ENCODE results near the gene TPK1.
A peak's percentile ranks its signal among the peaks of the same experiment; 100 is the strongest.

The TPK1 gene

GRCh38 chr7:144519925-144520324, 315.9 kb downstream of the TPK1 start:
- Histone ChIP-seq H3K4me1 (ENCODE audit: insufficient read depth, poor library complexity, severe bottlenecking) (no peaks in the 10 kb centered on the region), H3K9me3 (ENCODE audit: severe bottlenecking) (no peaks in the 10 kb centered on the region), H3K27ac (ENCODE audit: poor library complexity, severe bottlenecking) (no peak overlapping the region), H3K4me3 (ENCODE audit: severe bottlenecking) (no peak overlapping the region), H3K27me3 (ENCODE audit: insufficient read depth, poor library complexity, severe bottlenecking) (no peaks in the 10 kb centered on the region), H3K36me3 (ENCODE audit: low read depth) (no peaks in the 10 kb centered on the region)
- no peak for TF ChIP-seq CTCF (IDR thresholded peaks at IDR 0.05; ENCODE audit: poor library complexity, severe bottlenecking)
- DNase-seq (ENCODE audit: low spot score) = no peak
- ATAC-seq (ENCODE audit: low read depth) = no peak

- TF ChIP-seq CTCF (IDR thresholded peaks at IDR 0.05; ENCODE audit: poor library complexity, severe bottlenecking) = no peak
- no peaks in the 10 kb centered on the region for H3K27me3 ChIP-seq (ENCODE audit: insufficient read depth, poor library complexity, severe bottlenecking)
- H3K27ac ChIP-seq (ENCODE audit: poor library complexity, severe bottlenecking) = no peak overlapping the region
- DNase-seq (ENCODE audit: low spot score) (no peak), ATAC-seq (ENCODE audit: low read depth) (no peak)
- H3K4me3 ChIP-seq (ENCODE audit: severe bottlenecking) = no peak overlapping the region
- no peaks in the 10 kb centered on the region for H3K4me1 ChIP-seq (ENCODE audit: insufficient read depth, poor library complexity, severe bottlenecking)
- no peaks in the 10 kb centered on the region for H3K36me3 ChIP-seq (ENCODE audit: low read depth)
- no peaks in the 10 kb centered on the region for H3K9me3 ChIP-seq (ENCODE audit: severe bottlenecking)
Observed at GRCh38 chr7:144518360-144518759, 317.5 kb downstream of the TPK1 start.

DNA sequence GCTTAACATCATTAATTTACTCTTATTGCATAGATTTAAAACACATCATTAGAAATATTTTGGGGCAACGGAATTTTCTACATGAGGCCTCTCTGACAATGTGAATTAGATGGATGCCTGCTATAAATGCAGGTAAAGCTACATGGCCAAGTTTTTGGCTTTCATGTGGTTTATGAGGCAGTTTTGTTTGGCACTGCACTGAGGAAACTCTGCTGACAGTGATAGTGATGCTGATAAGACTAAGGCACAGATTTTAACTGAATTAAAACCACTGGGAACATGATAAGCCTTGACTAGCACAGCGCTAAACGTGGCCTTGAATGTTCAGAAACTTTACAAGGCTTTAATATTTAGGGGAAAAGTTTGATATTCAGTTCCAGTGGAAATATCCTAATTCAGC, 318.1 kb downstream of the TPK1 start:
- TF ChIP-seq CTCF (IDR thresholded peaks at IDR 0.05; ENCODE audit: poor library complexity, severe bottlenecking) = no peak
- DNase-seq (ENCODE audit: low spot score) (no peak), ATAC-seq (ENCODE audit: low read depth) (no peak)
- H3K27ac ChIP-seq (ENCODE audit: poor library complexity, severe bottlenecking) = no peak overlapping the region
- H3K4me3 ChIP-seq (ENCODE audit: severe bottlenecking) = no peak overlapping the region
- no peaks in the 10 kb centered on the region for H3K9me3 ChIP-seq (ENCODE audit: severe bottlenecking)
- H3K27me3 ChIP-seq (ENCODE audit: insufficient read depth, poor library complexity, severe bottlenecking) = no peaks in the 10 kb centered on the region
- H3K4me1 ChIP-seq (ENCODE audit: insufficient read depth, poor library complexity, severe bottlenecking) = no peaks in the 10 kb centered on the region
- H3K36me3 ChIP-seq (ENCODE audit: low read depth) = no peaks in the 10 kb centered on the region

DNA sequence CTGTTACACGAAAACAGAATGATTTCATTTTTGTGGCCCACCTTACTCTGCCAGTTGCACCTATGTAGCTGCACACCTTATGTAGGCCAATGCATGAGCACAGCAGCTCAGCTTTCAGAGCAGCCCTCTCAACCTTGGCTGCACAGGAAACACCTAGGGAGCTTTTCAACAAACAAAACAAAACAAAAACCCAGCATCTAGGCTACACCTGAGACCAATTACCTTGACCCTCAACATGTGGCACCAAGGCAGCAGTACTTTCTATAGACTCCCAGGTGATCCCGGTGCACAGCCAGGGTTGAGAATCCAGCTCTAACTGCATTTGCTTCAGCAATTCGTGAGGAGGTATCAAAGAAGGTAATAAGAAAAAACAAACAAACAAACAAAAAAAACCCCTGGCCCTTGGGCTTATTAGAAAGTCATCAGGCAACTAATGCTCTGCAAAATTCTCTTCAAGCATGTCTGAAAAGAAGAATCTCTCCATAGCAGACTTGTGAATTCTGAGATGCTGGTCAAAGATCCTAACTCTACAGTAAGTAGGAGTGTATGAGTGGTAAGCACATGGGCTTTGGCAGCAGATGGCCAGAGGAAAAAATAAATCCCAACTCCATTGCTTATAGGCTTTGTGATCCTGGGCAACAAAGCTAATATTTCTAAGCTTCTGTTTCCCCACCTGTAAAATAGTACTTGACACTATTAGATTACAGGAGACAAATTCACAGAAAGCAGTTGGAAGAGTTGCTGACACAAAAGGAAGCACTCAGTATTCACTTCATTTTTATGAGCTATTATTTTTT, 318.9 kb downstream of the TPK1 start:
- no peak overlapping the region for H3K4me3 ChIP-seq (ENCODE audit: severe bottlenecking)
- DNase-seq (ENCODE audit: low spot score) (no peak), ATAC-seq (ENCODE audit: low read depth) (no peak)
- no peaks in the 10 kb centered on the region for H3K9me3 ChIP-seq (ENCODE audit: severe bottlenecking)
- no peak for TF ChIP-seq CTCF (IDR thresholded peaks at IDR 0.05; ENCODE audit: poor library complexity, severe bottlenecking)
- no peaks in the 10 kb centered on the region for H3K27me3 ChIP-seq (ENCODE audit: insufficient read depth, poor library complexity, severe bottlenecking)
- no peak overlapping the region for H3K27ac ChIP-seq (ENCODE audit: poor library complexity, severe bottlenecking)
- no peaks in the 10 kb centered on the region for H3K4me1 ChIP-seq (ENCODE audit: insufficient read depth, poor library complexity, severe bottlenecking)
- H3K36me3 ChIP-seq (ENCODE audit: low read depth) = no peaks in the 10 kb centered on the region

DNA sequence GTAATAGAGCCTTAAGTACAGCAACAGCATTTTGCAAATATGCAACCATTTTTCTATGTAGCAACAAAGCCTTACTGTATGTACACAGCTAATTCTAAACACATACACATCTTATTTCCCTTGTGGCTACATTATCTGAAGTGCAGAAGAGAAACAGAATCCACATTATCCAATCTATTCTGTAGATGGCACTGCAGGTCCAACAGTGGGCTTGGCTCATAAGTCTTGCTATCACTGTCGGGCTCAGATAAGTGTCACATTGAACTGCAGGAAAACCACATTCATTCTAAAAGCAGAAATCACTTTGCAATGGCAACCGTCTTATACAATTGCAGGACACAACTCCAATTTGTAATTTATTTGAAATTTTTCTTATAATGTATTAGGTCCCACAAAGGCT, 322.5 kb downstream of the TPK1 start:
- H3K4me1 ChIP-seq (ENCODE audit: insufficient read depth, poor library complexity, severe bottlenecking) = no peaks in the 10 kb centered on the region
- DNase-seq (ENCODE audit: low spot score) (no peak), ATAC-seq (ENCODE audit: low read depth) (peak; percentile 46; the same call in 1 of the 3 replicates)

More for the DNA sequence above, 322.5 kb downstream of the TPK1 start:
- peak; percentile 42 for TF ChIP-seq CTCF (IDR thresholded peaks at IDR 0.05; ENCODE audit: poor library complexity, severe bottlenecking)
- Histone ChIP-seq H3K4me3 (ENCODE audit: severe bottlenecking) (no peak overlapping the region), H3K27me3 (ENCODE audit: insufficient read depth, poor library complexity, severe bottlenecking) (no peaks in the 10 kb centered on the region), H3K9me3 (ENCODE audit: severe bottlenecking) (no peaks in the 10 kb centered on the region), H3K27ac (ENCODE audit: poor library complexity, severe bottlenecking) (no peak overlapping the region), H3K36me3 (ENCODE audit: low read depth) (no peaks in the 10 kb centered on the region)
